Endodermal cell (in vitro differentiated cells): ENCODE results near the gene RBL1. TPM values are rescaled to one million over a fixed set of nuclear protein-coding genes. Genes with fewer than 3 reads are reported as not detected.
A peak's percentile ranks its signal among the peaks of the same experiment; 100 is the strongest.

Experiments used
- DNase-seq: peaks from one replicate; pipeline ENCODE4 v3.0.0-alpha.2; 2017
- H3K27ac ChIP-seq: 2 replicates; pipeline ENCODE4 v1.5.1; 2013; ENCODE audit warnings: mild to moderate bottlenecking, low read depth, low read length, moderate library complexity
- H3K27me3 ChIP-seq: 2 replicates; pipeline ENCODE4 v1.6.1; 2013; ENCODE audit warnings: mild to moderate bottlenecking, low read length, moderate library complexity; ENCODE audit not compliant: insufficient read depth, control insufficient read depth, poor library complexity, severe bottlenecking
- H3K36me3 ChIP-seq: 2 replicates; pipeline ENCODE4 v1.7.0; 2013; ENCODE audit warnings: mild to moderate bottlenecking, low read length, moderate library complexity; ENCODE audit not compliant: control insufficient read depth, insufficient read depth
- H3K4me1 ChIP-seq: one replicate; pipeline ENCODE4 v1.7.0; 2013; ENCODE audit warnings: low read length; ENCODE audit not compliant: control insufficient read depth, insufficient read depth
- H3K4me3 ChIP-seq: 2 replicates; pipeline ENCODE4 v1.5.1; 2013; ENCODE audit warnings: mild to moderate bottlenecking, low read length, moderate library complexity
- H3K9ac ChIP-seq: 2 replicates; pipeline ENCODE4 v1.6.1; 2013; ENCODE audit warnings: mild to moderate bottlenecking, low read length, moderate library complexity; ENCODE audit not compliant: poor library complexity, severe bottlenecking; ENCODE audit errors: extremely low read depth
- H3K9me3 ChIP-seq: 2 replicates; pipeline ENCODE4 v1.6.1; 2013; ENCODE audit warnings: mild to moderate bottlenecking, low read length, moderate library complexity; ENCODE audit not compliant: control insufficient read depth
- H3K27ac Mint-ChIP-seq: 2 replicates; pipeline ENCODE4 v1.8.0; 2020; ENCODE audit warnings: mixed read lengths
- H3K27me3 Mint-ChIP-seq: 2 replicates; pipeline ENCODE4 v1.8.0; 2021; ENCODE audit warnings: mild to moderate bottlenecking, mixed read lengths; ENCODE audit not compliant: insufficient read depth
- H3K36me3 Mint-ChIP-seq: 2 replicates; pipeline ENCODE4 v1.8.0; 2020; ENCODE audit warnings: low read depth, mixed read lengths
- H3K4me1 Mint-ChIP-seq: 2 replicates; pipeline ENCODE4 v1.8.0; 2020; ENCODE audit warnings: mixed read lengths
- H3K4me3 Mint-ChIP-seq: 2 replicates; pipeline ENCODE4 v1.8.0; 2020; ENCODE audit warnings: mild to moderate bottlenecking, moderate library complexity, mixed read lengths
- H3K9me3 Mint-ChIP-seq: 2 replicates; pipeline ENCODE4 v1.8.0; 2020; ENCODE audit warnings: mild to moderate bottlenecking, mixed read lengths
- CTCF ChIP-seq: fragments of 200-600 bp; sonication (generic); conservative IDR thresholded peaks from 2 replicates; pipeline ENCODE4 v1.5.0; 2021; ENCODE audit warnings: antibody characterized with exemption, mild to moderate bottlenecking
- WGBS, 2 experiments: methylation state at CpG; one replicate each; pipeline versions ENCODE4 v1.1.5 to v1.1.7; 2013; ENCODE audit warnings: missing lambda C conversion rate in 2 of 2, mixed read lengths in 1 of 2; ENCODE audit not compliant: insufficient coverage in 1 of 2, insufficient read length in 1 of 2; 5-methylcytosine and 5-hydroxymethylcytosine counted together
- total RNA-seq, 2 donors: library from RNA; stranded (reverse); fragmentation: NEBNext Ultra II Directional in 1 of 2; extraction: Animal tissue kit (Norgen Biotek cat#: 25700) in 1 of 2; gene quantifications; 2 replicates in 1 of 2; 3 replicates in 1 of 2; pipeline ENCODE4 v1.2.1, GENCODE V29; 2021

RBL1 gene
- total RNA-seq, 2 donors from 2014 or later: 11.4 to 16.7 TPM

GRCh38 chr20:36951979-36952738, 143.6 kb downstream of the RBL1 start:
- no peaks in the 10 kb centered on the region for H3K4me1 ChIP-seq
- Mint-ChIP-seq H3K36me3 (no peaks in the 10 kb centered on the region), H3K27me3 (peaks cover 44% of the 10 kb centered on the region), H3K9me3 (no peaks in the 10 kb centered on the region), H3K27ac (peak overlapping the region; percentile 84), H3K4me3 (peak overlapping the region; percentile 75), H3K4me1 (peaks cover 4% of the 10 kb centered on the region)
- H3K4me3 ChIP-seq: peak overlapping the region; percentile 79
- no peaks in the 10 kb centered on the region for H3K36me3 ChIP-seq
- no peak for DNase-seq
- H3K9me3 ChIP-seq: no peaks in the 10 kb centered on the region
- H3K9ac ChIP-seq: no peak overlapping the region
- H3K27me3 ChIP-seq: peaks cover 43% of the 10 kb centered on the region
- WGBS, 2 experiments: 39% methylated on average over 10 of the region's 11 CpGs; no CpG with 5 or more reads in 1 of the 2 experiments
- TF ChIP-seq CTCF: no peak
- no peak overlapping the region for H3K27ac ChIP-seq

- peak; percentile 99 for DNase-seq
- peak within 1 kb of the TSS; percentile 75 for H3K4me3 Mint-ChIP-seq
- TF ChIP-seq CTCF: no peak
- H3K4me1 Mint-ChIP-seq: peaks cover 10% of the 10 kb centered on the region
- WGBS, 2 experiments: 0% methylated on average over 29 to 66 of the region's 66 CpGs
- no peaks in the 10 kb centered on the region for H3K36me3 ChIP-seq
- peaks cover 48% of the 10 kb centered on the region for H3K27me3 ChIP-seq
- H3K9me3 ChIP-seq: no peaks in the 10 kb centered on the region
- no peaks in the 10 kb centered on the region for H3K36me3 Mint-ChIP-seq
- H3K4me3 ChIP-seq: peak within 1 kb of the TSS; percentile 79
- H3K4me1 ChIP-seq: peaks cover 4% of the 10 kb centered on the region
- peak within 1 kb of the TSS; percentile 84 for H3K27ac Mint-ChIP-seq
- H3K9ac ChIP-seq: no peak within 1 kb of the TSS
- H3K27me3 Mint-ChIP-seq: peaks cover 50% of the 10 kb centered on the region
- H3K27ac ChIP-seq: no peak within 1 kb of the TSS
- H3K9me3 Mint-ChIP-seq: no peaks in the 10 kb centered on the region
Measured at GRCh38 chr20:36951198-36951978, 144.4 kb downstream of the RBL1 start, which contains the start of gene SAMHD1. SAMHD1 (minus strand) TSS chr20:36951708; CDS start chr20:36951643, 65 bp downstream.

- peaks cover 57% of the 10 kb centered on the region for H3K27me3 Mint-ChIP-seq
- H3K4me1 Mint-ChIP-seq: peaks cover 11% of the 10 kb centered on the region
- H3K27ac Mint-ChIP-seq: no peak overlapping the region
- H3K4me1 ChIP-seq: peaks cover 4% of the 10 kb centered on the region
- WGBS, 2 experiments: 7 to 33% methylated on average over 1 to 24 of the region's 24 CpGs
- no peaks in the 10 kb centered on the region for H3K36me3 Mint-ChIP-seq
- no peaks in the 10 kb centered on the region for H3K9me3 Mint-ChIP-seq
- no peaks in the 10 kb centered on the region for H3K9me3 ChIP-seq
- H3K36me3 ChIP-seq: no peaks in the 10 kb centered on the region
- peak overlapping the region; percentile 79 for H3K4me3 ChIP-seq
- H3K9ac ChIP-seq: no peak overlapping the region
- DNase-seq: peak; percentile 76
- peak; percentile 17 for TF ChIP-seq CTCF
- peaks cover 55% of the 10 kb centered on the region for H3K27me3 ChIP-seq
- H3K4me3 Mint-ChIP-seq: peak overlapping the region; percentile 75
- H3K27ac ChIP-seq: no peak overlapping the region
Measured at GRCh38 chr20:36950414-36951197, 145.2 kb downstream of the RBL1 start.
